NT2/D1 (cell line): ENCODE results near the gene SIGLEC15.

Experiments used
- SUZ12 ChIP-seq: IDR thresholded peaks from 2 replicates; pipeline ENCODE4 v1.6.1; 2011; ENCODE audit not compliant: insufficient read length, insufficient read depth; ENCODE audit errors: extremely low read depth
- YY1 ChIP-seq: IDR thresholded peaks from 2 replicates; pipeline ENCODE4 v1.6.1; 2011; ENCODE audit not compliant: insufficient read length, insufficient read depth

DNA sequence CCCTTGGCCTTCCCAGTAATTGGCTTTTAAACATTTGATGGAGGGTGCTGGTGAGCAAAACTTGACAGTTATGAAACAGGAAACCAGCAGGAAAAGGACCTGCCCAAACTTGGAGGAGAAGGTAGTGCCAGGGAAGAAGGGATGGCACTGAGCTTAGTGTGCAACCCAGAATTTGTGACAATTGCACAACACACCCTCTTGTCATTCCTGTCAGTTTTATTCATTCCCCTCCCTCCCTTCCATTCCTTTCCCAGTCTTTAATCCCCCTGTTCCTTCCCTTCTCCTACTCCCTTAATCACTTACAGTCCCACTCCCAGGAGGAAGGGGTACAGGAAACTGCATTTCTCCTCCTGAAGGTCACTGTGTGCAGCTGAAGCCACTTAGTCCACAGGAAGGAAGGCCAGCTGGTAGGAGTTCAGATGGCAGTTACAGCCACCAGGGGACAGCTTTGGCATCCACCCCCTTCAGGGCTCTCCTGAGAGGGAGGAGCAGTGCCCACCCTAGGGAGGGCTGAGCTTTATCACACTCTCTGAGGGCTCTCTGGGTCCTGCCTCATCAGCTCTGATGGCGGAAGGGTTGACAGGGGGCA lies 24.0 kb upstream of the SIGLEC15 start:
- TF ChIP-seq SUZ12 (no peak), YY1 (no peak)
